H9 (cell line): Measurements from ENCODE around the gene CST4. TPM values are rescaled to one million over a fixed set of nuclear protein-coding genes. Genes with fewer than 3 reads are reported as not detected.

Experiments used
- DNase-seq: peaks from one replicate; pipeline ENCODE4 v3.0.0-alpha.2; 2017
- H2AFZ ChIP-seq: one replicate; pipeline ENCODE4 v1.6.1; 2013; ENCODE audit warnings: mild to moderate bottlenecking, low read length, control low read depth, moderate library complexity
- H2AK5ac ChIP-seq: 2 replicates; pipeline ENCODE4 v1.6.1; 2013; ENCODE audit warnings: low read length, control low read depth, mixed read lengths; ENCODE audit not compliant: insufficient read length
- H2BK120ac ChIP-seq: one replicate; pipeline ENCODE4 v1.6.1; 2013; ENCODE audit warnings: low read depth, mild to moderate bottlenecking, low read length, control low read depth, inconsistent platforms; ENCODE audit not compliant: poor library complexity, severe bottlenecking
- H2BK12ac ChIP-seq: 2 replicates; pipeline ENCODE4 v1.6.1; 2013; ENCODE audit warnings: low read length, control low read depth, mixed read lengths, low read depth; ENCODE audit not compliant: insufficient read length
- H2BK15ac ChIP-seq: 2 replicates; pipeline ENCODE4 v1.6.1; 2013; ENCODE audit warnings: low read depth, low read length, control low read depth
- H2BK20ac ChIP-seq: one replicate; pipeline ENCODE4 v1.6.1; 2013; ENCODE audit warnings: low read depth, mild to moderate bottlenecking, low read length, control low read depth, inconsistent platforms; ENCODE audit not compliant: poor library complexity, severe bottlenecking
- H2BK5ac ChIP-seq: 2 replicates; pipeline ENCODE4 v1.6.1; 2013; ENCODE audit warnings: low read length, control low read depth, mixed read lengths; ENCODE audit not compliant: insufficient read length
- H3K14ac ChIP-seq: 2 replicates; pipeline ENCODE4 v1.6.1; 2013; ENCODE audit warnings: low read length, control low read depth; ENCODE audit not compliant: insufficient read depth
- H3K18ac ChIP-seq: 2 replicates; pipeline ENCODE4 v1.6.1; 2013; ENCODE audit warnings: low read depth, mild to moderate bottlenecking, mixed read lengths, low read length, control low read depth; ENCODE audit not compliant: insufficient read length
- H3K23ac ChIP-seq: 2 replicates; pipeline ENCODE4 v1.6.1; 2013; ENCODE audit warnings: low read length, control low read depth, mixed read lengths, low read depth; ENCODE audit not compliant: insufficient read length
- H3K23me2 ChIP-seq: 2 replicates; pipeline ENCODE4 v1.6.1; 2013; ENCODE audit warnings: low read depth, mild to moderate bottlenecking, mixed read lengths, low read length, control low read depth; ENCODE audit not compliant: insufficient read length, poor library complexity, severe bottlenecking
- H3K27ac ChIP-seq: 2 replicates; pipeline ENCODE4 v1.5.1; 2013; ENCODE audit warnings: low read length, control low read depth, mixed read lengths, low read depth; ENCODE audit not compliant: insufficient read length
- H3K27me3 ChIP-seq: 2 replicates; pipeline ENCODE4 v1.6.1; 2013; ENCODE audit warnings: low read length, control low read depth, inconsistent platforms; ENCODE audit not compliant: insufficient read depth
- H3K4ac ChIP-seq: 2 replicates; pipeline ENCODE4 v1.6.1; 2013; ENCODE audit warnings: low read depth, mild to moderate bottlenecking, control low read depth, inconsistent platforms, low read length, moderate library complexity
- H3K4me1 ChIP-seq: 2 replicates; pipeline ENCODE4 v1.6.1; 2013; ENCODE audit warnings: low read length, control low read depth, inconsistent platforms; ENCODE audit not compliant: insufficient read depth
- H3K4me2 ChIP-seq: 2 replicates; pipeline ENCODE4 v1.6.1; 2013; ENCODE audit warnings: low read length, control low read depth, mixed read lengths; ENCODE audit not compliant: insufficient read length, insufficient read depth
- H3K56ac ChIP-seq: 2 replicates; pipeline ENCODE4 v1.6.1; 2013; ENCODE audit warnings: low read depth, mild to moderate bottlenecking, mixed read lengths, low read length, control low read depth; ENCODE audit not compliant: insufficient read length
- H3K79me1 ChIP-seq: 2 replicates; pipeline ENCODE4 v1.6.1; 2013; ENCODE audit warnings: low read depth, mild to moderate bottlenecking, moderate library complexity, low read length, control low read depth, inconsistent platforms; ENCODE audit not compliant: insufficient read depth, poor library complexity, severe bottlenecking
- H3K79me2 ChIP-seq: 2 replicates; pipeline ENCODE4 v1.6.1; 2013; ENCODE audit warnings: low read length, control low read depth, inconsistent platforms; ENCODE audit not compliant: insufficient read depth
- H3K9ac ChIP-seq: 2 replicates; pipeline ENCODE4 v1.6.1; 2013; ENCODE audit warnings: low read length, control low read depth, mixed read lengths; ENCODE audit not compliant: insufficient read length; ENCODE audit errors: extremely low read depth
- H3K9me3 ChIP-seq: one replicate; pipeline ENCODE4 v1.6.1; 2013; ENCODE audit warnings: low read depth, low read length, inconsistent platforms; ENCODE audit not compliant: control insufficient read depth
- H3T11ph ChIP-seq: one replicate; pipeline ENCODE4 v1.6.1; 2013; ENCODE audit warnings: mild to moderate bottlenecking, low read length, control low read depth, inconsistent platforms
- H4K20me1 ChIP-seq: one replicate; pipeline ENCODE4 v1.6.1; 2013; ENCODE audit not compliant: control insufficient read depth, insufficient read length, insufficient read depth
- H4K5ac ChIP-seq: 2 replicates; pipeline ENCODE4 v1.6.1; 2013; ENCODE audit warnings: low read depth, mild to moderate bottlenecking, mixed read lengths, low read length, control low read depth; ENCODE audit not compliant: insufficient read length
- H4K8ac ChIP-seq: replicated peaks from 2 replicates; pipeline ENCODE4 v1.6.1; 2013; ENCODE audit warnings: low read length, control low read depth, mixed read lengths, low read depth; ENCODE audit not compliant: insufficient read length
- H4K91ac ChIP-seq: 2 replicates; pipeline ENCODE4 v1.6.1; 2013; ENCODE audit warnings: low read depth, mild to moderate bottlenecking, moderate library complexity, mixed read lengths, low read length, control low read depth; ENCODE audit not compliant: insufficient read length
- H3K27ac Mint-ChIP-seq, 3 experiments: 2 replicates in 2 of 3; 3 replicates in 1 of 3; pipeline ENCODE4 v1.8.0; 2020 to 2021; ENCODE audit warnings: mixed read lengths in 3 of 3, mild to moderate bottlenecking in 1 of 3, moderate library complexity in 1 of 3
- H3K27me3 Mint-ChIP-seq: 2 replicates; pipeline ENCODE4 v1.8.0; 2021; ENCODE audit warnings: low read depth, mild to moderate bottlenecking, moderate library complexity, mixed read lengths
- H3K36me3 Mint-ChIP-seq, 3 experiments: 2 replicates in 2 of 3; 3 replicates in 1 of 3; pipeline ENCODE4 v1.8.0; 2020 to 2021; ENCODE audit warnings: low read depth in 3 of 3, mixed read lengths in 3 of 3; ENCODE audit not compliant: insufficient read depth in 1 of 3
- H3K4me1 Mint-ChIP-seq, 2 experiments: 2 replicates each; pipeline ENCODE4 v1.8.0; 2020; ENCODE audit warnings: mixed read lengths in 2 of 2
- H3K4me3 Mint-ChIP-seq, 2 experiments: 2 replicates in 1 of 2; 3 replicates in 1 of 2; pipeline ENCODE4 v1.8.0; 2020 to 2021; ENCODE audit warnings: mild to moderate bottlenecking in 2 of 2, mixed read lengths in 2 of 2, moderate library complexity in 1 of 2
- H3K9me3 Mint-ChIP-seq, 2 experiments: 2 replicates in 1 of 2; 3 replicates in 1 of 2; pipeline ENCODE4 v1.8.0; 2020; ENCODE audit warnings: mild to moderate bottlenecking in 2 of 2, mixed read lengths in 2 of 2, moderate library complexity in 1 of 2
- CTCF ChIP-seq: fragments of 200-600 bp; sonication (generic); conservative IDR thresholded peaks from 3 replicates; pipeline ENCODE4 v1.8.0; 2021; ENCODE audit warnings: antibody characterized with exemption, mild to moderate bottlenecking
- WGBS: extraction: QIAGEN DNeasy Blood & Tissue Kit; methylation state at CpG from one replicate; pipeline ENCODE4 v1.1.7; 2013; ENCODE audit warnings: missing lambda C conversion rate, low lambda C conversion rate, mixed read lengths; ENCODE audit not compliant: insufficient read length; ENCODE audit errors: extremely low coverage; 5-methylcytosine and 5-hydroxymethylcytosine counted together
- total RNA-seq: library from RNA; stranded (reverse); gene quantifications from 2 replicates; pipeline ENCODE4 v1.2.1, GENCODE V29; 2021

The CST4 gene
- total RNA-seq, 1 experiment from 2014 or later = not detected

- H4K20me1 ChIP-seq = no peaks in the 10 kb centered on the region
- H2AFZ ChIP-seq = no peak overlapping the region
- no peak overlapping the region for H2BK20ac ChIP-seq
- no peaks in the 10 kb centered on the region for H3K79me1 ChIP-seq
- peaks cover 20 to 23% of the 10 kb centered on the region in 2 experiments for H3K4me1 Mint-ChIP-seq
- H4K5ac ChIP-seq = no peak overlapping the region
- no peak for TF ChIP-seq CTCF
- H4K91ac ChIP-seq = no peak overlapping the region
- H3K27me3 ChIP-seq = no peaks in the 10 kb centered on the region
- H3K4me1 ChIP-seq = peaks cover 4% of the 10 kb centered on the region; the same call in 1 of the 2 replicates
- peaks cover 3% of the 10 kb centered on the region for H3K23me2 ChIP-seq
- H3K18ac ChIP-seq = no peak overlapping the region
- no peak overlapping the region for H3K4me2 ChIP-seq
- no peak overlapping the region for H3K27ac ChIP-seq
- H3K9me3 Mint-ChIP-seq = no peaks in the 10 kb centered on the region; a peak in 2 of 5 replicates
- no peak overlapping the region for H2AK5ac ChIP-seq
- H3K9me3 ChIP-seq = no peaks in the 10 kb centered on the region
- no peak for DNase-seq
- no peak overlapping the region for H3K14ac ChIP-seq
- no peak overlapping the region; a peak in 1 of 7 replicates for H3K27ac Mint-ChIP-seq
- H3K9ac ChIP-seq = no peak overlapping the region
- H3K4ac ChIP-seq = no peak overlapping the region
- H2BK120ac ChIP-seq = no peak overlapping the region
- WGBS = no CpG with 5 or more reads among the region's 12 CpGs
- peaks cover 0 to 2% (median 0%) of the 10 kb centered on the region in 3 experiments; a peak in 2 of 7 replicates for H3K36me3 Mint-ChIP-seq
- no peak overlapping the region for H2BK15ac ChIP-seq
- H2BK5ac ChIP-seq = no peak overlapping the region
- no peak overlapping the region for H3K23ac ChIP-seq
- no peak overlapping the region for H3T11ph ChIP-seq
- H3K27me3 Mint-ChIP-seq = peaks cover 3% of the 10 kb centered on the region
- no peaks in the 10 kb centered on the region for H3K79me2 ChIP-seq
- H3K4me3 Mint-ChIP-seq = no peak overlapping the region; a peak in 1 of 5 replicates
- no peak overlapping the region for H2BK12ac ChIP-seq
- no peak overlapping the region for H3K56ac ChIP-seq
- H4K8ac ChIP-seq = no peak overlapping the region
Observed at GRCh38 chr20:23641936-23642751, 46.7 kb downstream of the CST4 start.
